NCI-H2171 (cell line): ENCODE measurements around the gene INPP4B.

Source experiments
- DNase-seq: peaks from one replicate; lab custom pipeline; 2025; lab: John Stamatoyannopoulos, UW

The INPP4B gene

DNA sequence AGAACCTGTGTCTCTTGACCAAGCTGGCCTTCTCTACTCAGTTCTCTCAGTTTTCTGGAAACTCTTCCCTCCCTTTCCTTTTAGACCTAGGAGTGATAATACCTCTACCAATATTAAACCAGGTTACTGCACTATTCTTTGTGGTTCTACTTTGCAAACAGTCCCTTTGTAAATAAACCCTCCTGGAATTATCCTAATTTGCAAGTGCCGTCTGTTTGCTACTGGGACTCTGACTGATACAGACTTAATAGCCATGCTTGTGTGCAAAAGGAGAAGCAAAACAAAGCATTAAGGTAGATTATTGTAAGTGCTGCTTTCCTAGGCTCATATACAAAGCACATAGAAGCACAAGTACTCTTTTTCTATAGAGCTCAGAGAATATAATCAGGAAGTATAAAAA is 507.0 kb downstream of the INPP4B start:
- DNase-seq = no peak

DNA sequence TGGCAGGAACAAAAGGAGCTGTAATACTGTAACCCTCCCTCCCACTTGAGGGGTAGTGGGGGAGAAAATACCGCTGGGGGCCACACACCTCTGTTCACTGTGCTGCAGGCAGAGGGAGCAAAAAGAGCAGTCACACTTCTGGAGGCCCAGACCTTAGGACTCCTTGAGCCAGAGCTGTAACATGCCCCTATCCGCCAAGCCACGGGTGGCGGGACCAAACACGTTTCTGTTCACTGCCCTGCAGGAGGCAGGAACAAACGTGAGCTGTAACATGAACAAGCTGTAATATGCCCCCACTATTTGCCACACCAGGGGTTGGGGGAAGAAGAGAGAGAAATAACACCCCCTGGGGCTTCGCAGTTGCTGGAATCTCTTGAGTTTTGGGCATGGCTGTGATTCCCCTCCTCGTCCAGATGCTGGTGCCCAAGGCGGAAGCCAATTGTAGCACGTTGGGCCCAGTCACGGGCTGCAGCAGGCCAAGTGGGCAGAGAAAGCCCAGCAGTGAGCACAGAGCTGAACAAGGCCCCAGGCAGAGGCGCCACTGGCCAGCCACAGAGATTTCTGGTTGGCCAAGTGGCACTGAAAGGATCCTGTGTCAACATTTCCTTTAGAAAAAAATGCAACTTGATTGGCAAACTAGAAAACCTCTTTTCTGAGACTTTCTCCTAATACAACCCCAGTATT is 509.7 kb downstream of the INPP4B start:
- no peak for DNase-seq

GRCh38 chr4:142334931-142335330 is 511.2 kb downstream of the INPP4B start:
- no peak for DNase-seq

DNA sequence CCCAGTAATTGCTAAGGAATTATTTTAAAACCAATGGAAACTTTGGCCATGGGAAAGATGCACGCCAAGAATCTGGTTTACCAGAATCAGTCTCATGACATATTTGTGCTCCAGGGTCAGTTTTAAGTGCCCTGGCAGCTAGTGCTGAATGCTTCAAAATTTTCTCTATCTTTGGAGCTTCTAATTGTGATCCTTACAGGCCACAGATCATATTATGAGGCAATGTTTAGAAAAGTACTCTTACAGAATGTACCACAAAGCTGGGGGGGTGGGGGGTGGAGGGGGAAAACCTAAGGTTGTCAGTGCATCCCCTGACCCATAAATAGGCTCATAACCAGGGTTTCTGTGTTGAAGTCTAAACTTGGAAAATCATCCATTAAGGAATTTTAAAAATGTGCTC is 514.5 kb downstream of the INPP4B start:
- no peak for DNase-seq

- no peak for DNase-seq
Observed at GRCh38 chr4:142331132-142331531, 515.0 kb downstream of the INPP4B start.

DNA sequence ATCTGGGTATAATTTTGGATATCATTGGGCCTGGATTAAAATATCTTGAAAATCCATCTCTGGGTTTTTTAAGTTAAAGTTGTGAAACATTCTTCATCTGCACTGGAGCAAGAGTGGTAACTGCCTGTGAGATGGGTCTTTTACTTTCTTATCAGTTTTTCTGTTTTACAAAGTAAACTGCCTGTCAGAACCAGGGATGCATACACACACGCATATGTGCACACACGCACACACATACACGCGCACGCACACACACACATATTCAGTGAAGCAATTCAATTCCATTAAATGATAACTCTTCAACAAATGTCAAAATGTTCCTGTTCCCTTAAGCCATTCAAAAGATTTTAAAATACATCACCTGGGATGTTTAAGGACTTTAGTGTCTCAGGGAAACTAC is 515.8 kb downstream of the INPP4B start:
- no peak for DNase-seq

- no peak for DNase-seq
Observed at GRCh38 chr4:142329313-142329712, 516.8 kb downstream of the INPP4B start.

DNA sequence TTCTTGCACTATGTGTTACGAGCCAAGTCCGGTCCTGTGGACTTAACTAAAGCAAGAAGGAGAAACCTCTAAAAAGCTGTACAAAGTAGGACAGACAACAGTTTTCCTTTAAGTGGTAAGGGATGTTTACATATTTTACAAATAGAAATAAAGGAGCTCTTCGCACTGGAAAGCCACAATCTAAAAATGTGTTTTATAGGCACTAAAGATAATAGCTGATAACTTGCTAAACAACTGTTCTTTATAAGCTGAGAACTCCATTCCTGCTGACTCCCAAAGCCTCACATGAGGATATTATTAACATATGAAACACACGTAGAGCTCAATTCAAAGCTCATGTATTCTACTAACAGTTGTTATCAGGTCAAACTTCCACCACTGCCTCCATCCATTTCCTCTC is 519.9 kb downstream of the INPP4B start:
- no peak for DNase-seq

DNA sequence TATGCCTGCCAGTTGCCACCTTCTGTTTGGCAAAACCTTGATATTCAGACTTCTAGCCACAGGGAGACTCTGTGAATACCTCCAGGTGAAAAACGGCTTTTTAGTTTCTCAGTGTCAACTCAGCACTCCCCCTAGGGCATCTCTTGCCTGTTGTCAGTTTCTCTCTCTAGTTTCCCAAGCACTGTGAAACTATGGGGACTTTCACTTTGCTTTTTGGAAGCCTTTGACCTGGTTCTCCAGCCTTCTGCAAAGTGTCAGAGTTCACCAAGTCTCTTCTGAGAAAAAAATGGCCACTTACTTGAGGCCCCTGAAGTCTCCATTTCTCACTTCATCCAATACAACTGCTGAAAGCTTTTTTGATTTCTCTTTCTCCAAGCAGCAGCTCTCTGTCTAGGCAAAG is 521.5 kb downstream of the INPP4B start:
- no peak for DNase-seq

DNA sequence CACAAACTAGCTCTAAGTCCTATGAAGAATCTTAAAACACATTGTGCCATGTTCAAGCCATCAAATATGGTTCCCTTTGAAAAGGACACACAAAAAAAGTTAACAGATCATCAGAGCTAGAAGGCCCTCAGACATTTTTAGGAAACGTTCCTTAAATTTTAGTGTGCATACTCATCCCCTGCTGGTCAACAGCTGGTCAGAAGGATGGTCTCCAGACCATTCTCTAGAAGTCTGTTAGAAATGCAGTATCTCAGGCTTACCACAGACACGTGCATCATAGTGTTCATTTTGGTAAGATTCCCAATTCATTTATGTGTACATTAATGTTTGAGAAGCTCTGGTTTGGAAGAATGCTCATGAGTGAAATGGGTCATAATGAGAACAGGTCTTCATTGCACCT is 523.1 kb downstream of the INPP4B start:
- DNase-seq = no peak

GRCh38 chr4:142318280-142318679 is 527.8 kb downstream of the INPP4B start:
- no peak for DNase-seq

DNA sequence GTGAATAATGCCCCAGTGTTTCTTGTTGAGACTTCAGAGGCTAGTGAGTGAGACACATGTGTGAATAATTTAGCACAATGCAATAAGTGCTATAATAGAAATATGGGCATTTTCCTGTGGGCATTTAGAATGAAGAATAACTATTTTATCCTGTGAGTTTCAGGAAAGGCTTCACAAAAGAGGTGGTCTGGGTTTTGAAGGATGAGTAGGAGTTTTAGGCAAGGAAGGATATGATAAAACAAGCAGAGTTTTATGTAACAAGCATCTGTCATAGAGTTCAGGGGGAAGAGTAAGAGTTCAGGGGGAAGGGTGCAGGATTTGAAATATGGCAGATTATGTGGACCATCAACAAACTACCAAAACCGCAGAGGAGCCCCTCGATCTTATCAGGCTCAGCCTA is 529.2 kb downstream of the INPP4B start:
- DNase-seq = no peak

DNA sequence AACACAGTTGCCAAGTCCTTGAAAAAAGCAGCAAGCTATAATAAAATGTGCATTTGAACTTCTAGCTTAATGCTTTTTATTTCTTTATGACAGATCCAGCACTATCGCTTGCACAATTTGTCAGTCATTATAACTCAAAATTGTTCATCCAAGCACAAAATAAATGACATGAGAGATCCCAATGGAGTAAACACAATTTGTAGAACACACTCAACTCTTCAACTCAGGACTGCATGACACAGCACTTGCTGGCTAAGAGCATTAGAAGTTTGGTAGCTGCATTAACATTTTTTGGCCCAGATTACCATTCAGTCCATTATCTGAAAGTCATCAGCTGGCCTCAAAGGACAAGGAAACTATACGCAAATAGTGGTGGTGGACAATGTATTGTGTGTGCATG is 530.1 kb downstream of the INPP4B start:
- no peak for DNase-seq

GRCh38 chr4:142314686-142315085 is 531.4 kb downstream of the INPP4B start:
- no peak for DNase-seq

GRCh38 chr4:142314247-142314646 is 531.9 kb downstream of the INPP4B start:
- DNase-seq = no peak

GRCh38 chr4:142312391-142312790 is 533.7 kb downstream of the INPP4B start:
- DNase-seq = no peak

- DNase-seq = no peak
Observed at GRCh38 chr4:142311916-142312315, 534.2 kb downstream of the INPP4B start.

DNA sequence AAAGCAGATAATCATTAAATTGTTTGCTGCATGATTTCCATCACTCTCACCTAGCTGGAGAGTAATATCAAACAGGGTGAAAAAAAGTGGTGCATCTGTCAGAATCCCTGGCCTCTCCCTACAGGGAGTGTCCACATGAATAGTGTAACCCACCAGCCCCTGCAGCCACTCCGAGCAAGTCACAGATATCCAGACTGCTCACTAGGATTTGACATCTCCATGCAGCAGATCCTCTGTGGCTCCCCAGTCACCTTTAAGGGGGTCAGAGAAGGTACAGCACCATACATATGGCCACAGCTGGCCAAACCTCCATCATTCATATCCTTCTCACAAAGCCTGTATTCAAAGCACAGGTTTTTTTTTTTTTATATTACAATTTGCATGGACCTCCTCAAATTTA is 536.3 kb downstream of the INPP4B start:
- DNase-seq = no peak

GRCh38 chr4:142307857-142308256 is 538.2 kb downstream of the INPP4B start:
- DNase-seq = no peak

GRCh38 chr4:142297313-142297712 is 548.8 kb downstream of the INPP4B start:
- DNase-seq = no peak

- DNase-seq = no peak
Observed at GRCh38 chr4:142293536-142293935, 552.6 kb downstream of the INPP4B start.

- no peak for DNase-seq
Observed at GRCh38 chr4:142292231-142292630, 553.9 kb downstream of the INPP4B start.

DNA sequence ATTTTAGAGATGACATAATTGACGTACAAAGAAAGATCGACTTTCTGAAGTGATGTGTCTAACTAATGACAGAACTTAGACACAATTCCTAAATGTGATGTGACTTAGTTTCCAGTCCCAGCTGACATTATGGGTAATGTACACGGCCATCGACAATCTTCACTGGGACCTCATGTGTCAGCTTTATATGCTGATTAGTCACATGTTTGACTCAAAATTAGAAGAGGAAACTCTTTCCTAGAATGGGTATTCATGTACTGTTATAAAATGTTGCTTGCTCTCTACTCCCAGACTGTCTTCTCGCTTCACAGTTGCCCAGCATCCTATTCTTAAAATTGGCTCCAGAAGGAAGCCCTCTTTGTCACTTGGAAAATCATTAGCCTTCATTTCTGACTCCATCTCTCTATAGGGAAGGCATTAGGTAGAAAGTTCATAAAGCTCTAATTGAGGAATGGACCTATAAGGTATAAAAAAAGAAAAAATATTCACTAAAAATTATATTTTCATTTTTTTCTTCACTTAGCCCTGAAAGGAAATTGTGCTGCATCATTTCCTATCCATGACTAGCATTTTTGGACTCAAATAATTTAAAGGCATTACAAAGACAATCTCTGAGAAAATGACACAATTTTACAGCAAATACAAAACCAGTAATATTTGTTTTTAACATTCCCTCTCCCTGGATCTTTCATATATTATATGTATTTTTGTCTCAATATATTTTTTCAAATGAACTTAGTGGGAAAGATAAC is 554.6 kb downstream of the INPP4B start:
- DNase-seq = no peak

DNA sequence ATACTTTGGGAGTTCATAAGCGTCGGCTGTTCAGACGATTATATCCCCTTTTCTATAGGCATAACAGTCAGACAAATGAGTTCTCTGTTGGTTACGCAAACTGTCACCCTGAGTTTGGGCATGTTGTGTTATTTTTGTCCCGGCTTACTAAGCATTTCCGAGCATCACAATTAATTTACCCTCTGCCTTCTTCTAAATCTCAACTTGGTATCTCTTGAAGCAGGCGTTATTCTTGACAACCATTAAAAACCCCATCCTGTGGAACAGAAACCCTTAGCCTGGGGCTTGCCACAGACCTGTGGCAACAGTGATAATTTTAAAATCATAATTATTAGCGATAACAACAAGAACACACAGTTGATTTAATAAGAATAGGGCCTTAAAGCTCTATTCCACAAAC is 558.7 kb downstream of the INPP4B start:
- no peak for DNase-seq
